ENCODE data around the gene GNAT1. TPM values are rescaled to one million over a fixed set of nuclear protein-coding genes. Genes with fewer than 3 reads are reported as not detected.

GNAT1 gene
- total RNA-seq, 1 experiment from 2014 or later: not detected

DNA sequence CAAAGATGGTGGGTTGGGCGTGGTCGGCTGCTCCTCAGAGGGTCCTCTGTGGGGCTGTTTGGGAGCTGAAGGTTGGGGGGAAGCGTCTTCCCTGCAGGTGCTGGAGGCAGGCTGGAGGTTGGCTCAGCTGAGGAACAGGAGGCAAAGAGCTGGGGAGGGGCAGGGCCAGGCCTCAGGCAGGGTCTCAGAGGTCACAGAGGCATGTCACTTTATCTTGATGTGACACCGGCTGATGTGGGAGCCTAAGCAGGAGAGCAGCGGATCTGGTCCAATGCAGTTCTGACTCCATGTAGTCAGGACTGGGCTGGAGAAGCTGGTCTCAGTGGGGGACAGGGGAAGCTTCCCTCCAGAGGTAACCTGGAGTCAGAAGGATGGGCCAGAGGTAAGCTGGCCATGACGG lies 7.7 kb upstream of the GNAT1 start:
- no peaks in the 10 kb centered on the region for H3K27me3 Mint-ChIP-seq (ENCODE audit: low read depth)
- Histone ChIP-seq H4K91ac (ENCODE audit: insufficient read length, low read depth, low read length) (no peak overlapping the region), H3K18ac (ENCODE audit: insufficient read length, low read depth, low read length) (no peak overlapping the region), H3K27me3 (ENCODE audit: insufficient read depth, low read length) (no peaks in the 10 kb centered on the region), H4K5ac (ENCODE audit: insufficient read length, low read depth, low read length) (no peak overlapping the region), H2BK12ac (ENCODE audit: insufficient read length, low read depth, low read length) (no peak overlapping the region), H4K8ac (replicated peaks; ENCODE audit: insufficient read length, low read depth, low read length) (no peak overlapping the region), H3K9me3 (ENCODE audit: control insufficient read depth, low read depth, low read length) (no peaks in the 10 kb centered on the region), H2BK15ac (ENCODE audit: low read depth, low read length) (no peak overlapping the region), H3K4me1 (ENCODE audit: insufficient read depth, low read length) (no peaks in the 10 kb centered on the region), H4K20me1 (ENCODE audit: control insufficient read depth, insufficient read depth, insufficient read length) (no peaks in the 10 kb centered on the region), H2AK5ac (ENCODE audit: insufficient read length, low read length) (no peak overlapping the region), H2BK20ac (ENCODE audit: low read depth, low read length, poor library complexity, severe bottlenecking) (no peak overlapping the region), H2AFZ (ENCODE audit: low read length) (no peak overlapping the region), H3K27ac (ENCODE audit: insufficient read length, low read depth, low read length) (no peak overlapping the region), H3K79me2 (ENCODE audit: insufficient read depth, low read length) (no peaks in the 10 kb centered on the region), H3K23me2 (ENCODE audit: insufficient read length, low read depth, low read length, poor library complexity, severe bottlenecking) (no peaks in the 10 kb centered on the region), H3K79me1 (ENCODE audit: insufficient read depth, low read depth, low read length, poor library complexity, severe bottlenecking) (no peaks in the 10 kb centered on the region), H3K14ac (ENCODE audit: insufficient read depth, low read length) (no peak overlapping the region), H3K9ac (ENCODE audit: extremely low read depth, insufficient read length, low read length) (no peak overlapping the region), H3K4me2 (ENCODE audit: insufficient read depth, insufficient read length, low read length) (no peak overlapping the region), H3K4ac (ENCODE audit: low read depth, low read length) (no peak overlapping the region), H2BK120ac (ENCODE audit: low read depth, low read length, poor library complexity, severe bottlenecking) (no peak overlapping the region), H2BK5ac (ENCODE audit: insufficient read length, low read length) (no peak overlapping the region), H3K56ac (ENCODE audit: insufficient read length, low read depth, low read length) (no peak overlapping the region), H3T11ph (ENCODE audit: low read length) (no peak overlapping the region), H3K23ac (ENCODE audit: insufficient read length, low read depth, low read length) (no peak overlapping the region)
- peaks cover 25 to 40% (median 36%) of the 10 kb centered on the region in 3 experiments for H3K36me3 Mint-ChIP-seq (ENCODE audit: insufficient read depth in 1 of 3, low read depth in 3 of 3)
- TF ChIP-seq, protein P1, sequence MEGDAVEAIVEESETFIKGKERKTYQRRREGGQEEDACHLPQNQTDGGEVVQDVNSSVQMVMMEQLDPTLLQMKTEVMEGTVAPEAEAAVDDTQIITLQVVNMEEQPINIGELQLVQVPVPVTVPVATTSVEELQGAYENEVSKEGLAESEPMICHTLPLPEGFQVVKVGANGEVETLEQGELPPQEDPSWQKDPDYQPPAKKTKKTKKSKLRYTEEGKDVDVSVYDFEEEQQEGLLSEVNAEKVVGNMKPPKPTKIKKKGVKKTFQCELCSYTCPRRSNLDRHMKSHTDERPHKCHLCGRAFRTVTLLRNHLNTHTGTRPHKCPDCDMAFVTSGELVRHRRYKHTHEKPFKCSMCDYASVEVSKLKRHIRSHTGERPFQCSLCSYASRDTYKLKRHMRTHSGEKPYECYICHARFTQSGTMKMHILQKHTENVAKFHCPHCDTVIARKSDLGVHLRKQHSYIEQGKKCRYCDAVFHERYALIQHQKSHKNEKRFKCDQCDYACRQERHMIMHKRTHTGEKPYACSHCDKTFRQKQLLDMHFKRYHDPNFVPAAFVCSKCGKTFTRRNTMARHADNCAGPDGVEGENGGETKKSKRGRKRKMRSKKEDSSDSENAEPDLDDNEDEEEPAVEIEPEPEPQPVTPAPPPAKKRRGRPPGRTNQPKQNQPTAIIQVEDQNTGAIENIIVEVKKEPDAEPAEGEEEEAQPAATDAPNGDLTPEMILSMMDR (conservative IDR thresholded peaks at IDR 0.05): no peak
- DNase-seq: no peak
- H3K27ac Mint-ChIP-seq: peak overlapping the region; percentile 56 to 88 (median 59); a peak in 3 of 7 replicates
- no CpG with 5 or more reads among the region's 6 CpGs for WGBS (ENCODE audit: extremely low coverage, insufficient read length, low lambda C conversion rate)
- no peaks in the 10 kb centered on the region for H3K9me3 Mint-ChIP-seq
- no peaks in the 10 kb centered on the region for H3K4me1 Mint-ChIP-seq
- H3K4me3 Mint-ChIP-seq: no peak overlapping the region; a peak in 1 of 5 replicates
